Activated naive CD4-positive, alpha-beta T cell treated with Interleukin-2 at 50 U/mL for 16 hours (primary cell): ENCODE data around the gene GAS6.
"Not testable (repeated sequence)": the region's sequence is repeated elsewhere in the genome, so short reads cannot be mapped to it uniquely, and the experiment has no call there.

Experiments
- DNase-seq: peaks from one replicate; pipeline ENCODE4 v3.0.0-alpha.2; 2020

GAS6 gene

DNA sequence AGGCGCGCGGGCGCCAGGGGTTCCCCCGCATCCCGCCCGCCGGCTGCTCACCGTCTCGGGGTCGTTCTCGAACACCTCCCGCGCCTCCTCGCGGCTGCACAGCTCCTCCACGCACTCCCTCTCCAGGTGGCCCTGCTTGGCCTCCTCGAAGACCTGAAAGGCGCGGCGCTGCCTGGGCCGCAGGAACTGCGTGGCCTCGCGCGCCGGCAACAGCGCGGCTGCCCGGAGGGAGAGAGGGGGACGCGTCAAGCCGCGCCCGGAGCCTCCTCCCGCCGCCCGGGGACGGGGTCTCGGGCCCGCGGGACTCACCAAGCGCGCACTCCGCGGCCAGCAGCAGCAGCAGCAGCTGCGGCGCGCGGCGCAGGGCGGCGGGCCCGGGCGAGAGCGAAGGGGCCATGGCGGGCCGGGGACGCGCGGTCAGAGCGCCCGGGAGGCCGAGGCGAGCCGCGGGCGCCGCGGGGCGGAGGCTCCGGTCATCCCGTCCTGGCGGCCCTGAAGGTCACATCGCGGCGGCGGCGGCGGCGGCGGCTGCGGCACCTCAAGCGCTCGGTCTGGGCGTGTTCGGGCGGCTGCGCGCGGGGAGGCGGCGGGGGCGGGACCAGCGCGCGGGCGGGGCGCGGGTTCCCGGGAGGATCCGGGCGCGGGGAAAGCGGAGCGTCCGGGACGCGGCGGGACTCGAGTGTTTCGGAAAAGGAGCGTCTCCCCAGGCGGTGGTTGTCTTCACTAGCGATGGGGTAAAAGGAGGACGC lies at the start of gene GAS6:
TSS of gene GAS6 (minus strand) at position 553 of the 749 bp plus-strand sequence. CDS start at position 397, 156 bp downstream.
- peak; percentile 20 for DNase-seq

DNA sequence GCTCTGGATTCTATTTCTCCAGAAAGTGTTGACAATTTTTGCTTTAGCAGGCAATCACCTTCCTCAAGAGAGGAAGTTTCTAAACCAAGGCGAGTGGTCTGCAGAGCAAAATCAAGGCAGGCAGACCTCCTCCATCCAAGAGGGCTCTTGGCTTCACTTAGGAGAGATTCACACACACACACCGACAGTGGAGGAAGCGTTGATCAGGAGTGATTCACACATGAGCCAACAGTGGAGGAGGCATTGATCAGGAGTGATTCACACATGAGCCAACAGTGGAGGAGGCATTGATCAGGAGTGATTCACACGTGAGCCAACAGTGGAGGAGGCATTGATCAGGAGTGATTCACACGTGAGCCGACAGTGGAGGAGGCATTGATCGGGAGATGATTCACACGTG lies 49.5 kb upstream of the GAS6 start:
- not testable (repeated sequence) for DNase-seq

GRCh38 chr13:113912596-113912995 lies 48.7 kb upstream of the GAS6 start:
- DNase-seq: no peak

- DNase-seq: no peak
Observed at GRCh38 chr13:113907635-113908617, 44.0 kb upstream of the GAS6 start.

GRCh38 chr13:113906571-113906970 lies 42.7 kb upstream of the GAS6 start:
- DNase-seq: no peak

DNA sequence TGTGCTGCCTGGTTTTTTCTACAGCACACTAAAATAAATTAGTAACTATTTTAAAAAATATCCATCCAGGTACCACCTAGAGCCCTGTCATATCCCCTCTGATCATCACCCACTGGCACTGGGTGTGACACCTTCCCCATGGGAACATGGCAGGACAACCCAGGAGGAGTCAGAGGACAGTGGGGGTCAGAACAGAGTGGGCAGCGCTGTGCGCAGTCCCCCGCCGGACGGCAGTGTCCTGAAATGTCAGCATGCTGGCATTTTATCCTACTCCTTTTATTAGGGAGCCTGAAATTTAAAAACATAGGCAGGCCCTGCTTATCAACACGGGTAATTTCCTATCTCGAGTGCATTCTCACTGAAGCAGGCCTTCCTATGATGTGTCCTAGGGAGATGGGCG lies 42.1 kb upstream of the GAS6 start:
- DNase-seq: no peak

DNA sequence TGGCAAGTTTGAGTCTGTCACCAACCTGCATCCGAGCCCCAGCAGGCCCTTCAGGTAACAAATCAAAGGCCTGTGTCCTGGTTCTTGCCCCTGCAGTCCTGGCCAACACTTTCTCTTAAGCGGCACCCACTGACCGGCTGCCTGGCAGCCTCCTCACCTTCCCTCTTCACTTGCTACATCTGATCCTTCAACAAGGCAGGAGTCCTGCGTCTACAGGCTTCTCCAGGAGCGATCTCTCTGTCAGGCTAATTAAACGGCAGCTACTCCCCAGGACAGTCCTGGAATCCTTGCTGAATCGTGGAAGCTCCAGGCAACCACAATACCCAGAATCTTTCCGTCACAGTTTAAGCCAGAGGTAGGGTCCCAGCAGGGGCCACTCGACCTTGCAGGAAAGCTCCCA lies 41.1 kb upstream of the GAS6 start:
- no peak for DNase-seq

DNA sequence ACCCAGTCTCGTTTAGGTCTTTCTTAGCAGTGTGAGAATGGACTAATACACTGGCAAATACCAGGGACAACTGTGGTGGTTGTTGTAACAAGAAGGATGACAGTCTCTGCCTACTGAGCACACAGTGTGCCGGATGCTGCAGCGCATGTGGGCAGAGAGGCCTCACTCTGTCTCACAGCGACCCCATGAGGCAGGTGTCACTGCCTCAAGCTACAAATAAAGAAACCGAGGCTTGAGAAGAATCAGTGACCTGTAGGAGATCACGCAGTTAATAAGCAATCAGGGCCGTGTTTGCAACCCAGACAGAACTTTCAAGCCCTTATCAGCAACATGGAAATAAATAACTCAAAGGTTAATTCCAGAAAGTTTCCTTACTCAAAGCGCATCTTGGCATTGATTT lies 40.5 kb upstream of the GAS6 start:
- DNase-seq: peak; percentile 31

GRCh38 chr13:113903912-113904311 lies 40.0 kb upstream of the GAS6 start:
- DNase-seq: no peak

GRCh38 chr13:113902986-113903775 lies 39.3 kb upstream of the GAS6 start:
- DNase-seq: no peak

- no peak for DNase-seq
Observed at GRCh38 chr13:113902481-113902880, 38.6 kb upstream of the GAS6 start.

GRCh38 chr13:113901642-113902041 lies 37.8 kb upstream of the GAS6 start:
- no peak for DNase-seq

DNA sequence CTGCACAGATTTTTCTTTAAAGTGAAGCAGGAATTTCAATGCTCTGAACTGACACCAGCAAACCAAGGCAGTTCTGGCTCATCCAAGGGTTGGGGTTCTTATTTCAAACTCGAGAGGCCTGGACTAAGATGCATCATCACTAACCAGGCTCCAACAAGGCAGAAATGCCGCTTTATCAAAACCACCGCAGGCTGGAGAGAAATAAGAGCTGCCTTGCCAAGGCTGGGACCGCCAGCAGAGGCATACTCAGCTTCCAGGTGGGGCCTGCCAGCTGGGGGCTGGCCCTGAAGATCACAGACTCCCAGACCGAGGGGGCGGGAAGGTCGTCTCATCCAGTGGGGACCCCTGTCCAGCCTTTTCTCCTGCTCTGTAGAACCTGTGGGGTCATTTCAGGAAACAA lies 37.4 kb upstream of the GAS6 start:
- DNase-seq: no peak

GRCh38 chr13:113900646-113901045 lies 36.8 kb upstream of the GAS6 start:
- DNase-seq: no peak

DNA sequence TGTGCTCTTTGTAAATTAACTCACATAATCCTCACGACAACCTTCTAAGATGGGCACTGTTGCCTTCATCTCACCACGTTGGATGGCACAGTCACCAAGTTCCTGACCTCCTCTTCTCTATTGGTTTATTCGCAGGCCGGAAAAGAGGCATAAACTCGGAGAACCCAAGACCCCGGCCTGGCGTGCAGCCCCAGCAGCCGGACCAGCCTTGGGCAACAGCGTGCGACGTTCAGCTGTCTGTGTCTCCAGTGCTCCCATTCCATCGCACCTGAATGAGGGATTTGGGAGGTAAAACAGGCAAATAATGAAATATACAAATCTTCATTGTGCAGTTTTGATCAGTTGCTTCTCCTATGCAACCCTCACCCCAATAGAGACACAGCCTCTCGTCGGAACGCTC lies 34.5 kb upstream of the GAS6 start:
- DNase-seq: no peak

DNA sequence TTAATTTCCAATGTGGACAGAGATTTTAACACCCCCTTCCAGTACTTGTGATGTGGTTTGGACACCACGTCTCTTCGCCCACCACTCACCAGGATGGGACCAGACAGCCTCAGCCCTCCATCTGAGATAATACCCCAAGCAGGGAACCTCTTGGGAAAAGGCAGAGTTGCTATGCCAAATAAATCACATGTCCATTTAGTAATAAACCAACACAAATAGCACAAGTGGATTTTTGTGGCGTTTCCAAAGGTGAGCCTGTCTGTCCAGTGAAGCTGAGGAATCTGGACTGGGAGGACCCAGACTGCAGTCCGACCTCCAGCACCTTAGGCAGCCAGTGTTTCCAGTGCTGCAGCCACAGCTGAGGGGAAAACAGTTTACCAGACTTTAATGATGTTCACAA lies 34.1 kb upstream of the GAS6 start:
- DNase-seq: no peak

DNA sequence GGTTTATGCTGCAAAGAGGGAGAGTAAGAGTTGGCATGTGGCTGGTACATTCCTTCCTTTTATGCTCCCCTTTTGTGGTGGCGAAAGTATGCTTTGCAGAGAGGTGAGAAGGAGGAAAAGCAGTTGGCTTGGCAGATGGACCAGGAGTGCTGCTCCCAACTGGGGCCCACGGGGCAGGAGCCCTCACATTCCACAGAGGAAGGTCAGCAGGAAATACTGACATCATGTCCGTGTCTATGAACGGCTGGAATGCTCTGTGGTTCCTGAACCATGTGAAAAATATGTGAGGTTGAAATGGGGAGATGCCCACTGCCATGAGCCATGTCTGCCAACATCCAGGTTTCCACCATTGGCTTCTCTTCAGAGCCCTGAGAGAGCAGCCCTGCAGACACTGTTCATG lies 33.3 kb upstream of the GAS6 start:
- no peak for DNase-seq

DNA sequence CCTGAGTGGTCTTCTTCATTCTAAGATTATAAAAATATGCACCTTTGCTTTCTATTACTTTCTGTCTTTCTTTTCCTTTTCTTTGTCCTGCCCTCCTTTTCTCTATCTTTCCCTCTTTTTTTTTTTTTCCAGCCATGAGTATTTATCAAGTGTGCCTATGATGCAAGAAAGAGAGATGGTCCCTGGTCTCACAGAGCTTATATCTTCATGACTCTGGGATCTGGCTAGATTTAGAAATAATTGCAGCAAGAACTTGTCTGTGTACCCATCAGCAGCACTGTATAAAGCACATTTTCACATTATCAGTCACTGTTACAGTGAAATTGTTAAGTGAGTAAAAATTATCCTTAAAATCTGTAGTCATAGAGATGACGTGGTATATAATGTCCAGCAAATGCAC lies 31.6 kb upstream of the GAS6 start:
- no peak for DNase-seq

GRCh38 chr13:113890774-113891480 lies 27.1 kb upstream of the GAS6 start:
- DNase-seq: no peak

DNA sequence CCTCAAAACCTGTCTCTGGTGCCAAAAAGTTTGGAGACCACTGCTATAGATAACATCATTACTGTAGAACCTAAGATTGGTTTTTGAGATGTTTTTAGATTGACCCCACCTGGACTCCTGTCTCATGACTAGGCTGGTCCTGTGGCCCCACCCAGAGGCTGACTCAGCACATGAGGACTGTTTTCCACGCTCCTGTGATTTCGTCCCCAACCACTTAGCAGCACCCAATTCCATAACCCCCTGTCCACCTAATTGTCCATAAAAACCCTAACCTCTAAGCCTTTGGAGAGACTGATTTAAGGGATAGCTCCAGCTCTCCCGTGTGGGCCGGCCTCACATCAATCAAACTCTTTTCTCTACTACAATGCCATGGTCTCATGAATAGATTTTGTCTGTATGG lies 25.6 kb upstream of the GAS6 start:
- no peak for DNase-seq

- DNase-seq: no peak
Observed at GRCh38 chr13:113888701-113889330, 24.9 kb upstream of the GAS6 start.

DNA sequence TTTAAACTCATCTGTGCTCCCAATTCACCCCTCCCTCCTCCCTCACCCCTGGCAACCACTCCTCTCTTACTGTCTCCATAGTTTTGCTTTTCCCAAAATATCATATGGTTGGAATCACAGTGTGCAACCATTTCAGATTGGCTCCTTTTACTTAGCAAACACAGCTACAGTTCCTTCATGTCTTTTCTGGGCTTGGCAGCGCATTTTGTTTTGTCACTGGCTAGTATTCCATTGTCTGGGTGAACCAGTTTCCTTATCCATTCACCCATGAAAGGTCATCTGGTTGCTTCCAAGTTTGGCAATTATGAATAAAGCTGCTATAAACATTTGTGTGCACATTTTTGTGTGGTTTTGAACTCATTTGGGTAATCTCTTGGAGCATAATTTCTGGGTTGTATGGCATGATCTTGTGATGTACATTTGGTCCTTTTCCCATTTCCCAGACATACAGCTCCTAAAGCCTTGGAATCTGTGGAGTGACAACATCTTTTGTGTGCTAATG lies 23.9 kb upstream of the GAS6 start:
- DNase-seq: no peak
